ENCODE measurements around the gene ZNF319. TPM values are rescaled to one million over a fixed set of nuclear protein-coding genes. Genes with fewer than 3 reads are reported as not detected.

Gene ZNF319
- total and polyA plus RNA-seq, 2 of the 13 experiments (the other 11 are each of a cell fraction or from before 2014, with no cell fraction given) = 2.4 to 3.6 TPM

DNA sequence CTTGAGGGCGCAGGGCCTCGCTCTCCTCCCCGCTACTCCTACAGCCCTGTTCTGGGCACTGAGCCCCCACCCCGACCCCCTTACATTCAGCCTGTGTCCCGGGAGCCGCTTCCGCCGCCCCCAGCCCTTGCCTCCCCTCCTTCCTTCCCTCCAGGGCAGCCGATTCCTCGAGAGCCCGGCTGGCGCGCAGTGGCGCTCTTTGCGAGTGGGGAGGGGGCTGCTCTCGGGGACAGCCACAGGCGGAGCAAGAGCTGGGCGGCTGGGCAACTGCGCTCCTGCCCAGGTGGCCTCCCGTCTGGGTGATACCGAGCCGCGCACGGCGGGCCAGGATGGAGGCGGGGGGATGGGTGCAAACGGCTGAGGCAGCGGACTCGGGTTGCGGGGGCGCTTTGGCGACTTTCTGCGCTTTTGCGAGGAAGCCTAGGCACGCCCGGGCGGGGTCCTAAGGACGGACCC is 26.3 kb upstream of the ZNF319 start (continued):
- TF ChIP-seq, protein P1, sequence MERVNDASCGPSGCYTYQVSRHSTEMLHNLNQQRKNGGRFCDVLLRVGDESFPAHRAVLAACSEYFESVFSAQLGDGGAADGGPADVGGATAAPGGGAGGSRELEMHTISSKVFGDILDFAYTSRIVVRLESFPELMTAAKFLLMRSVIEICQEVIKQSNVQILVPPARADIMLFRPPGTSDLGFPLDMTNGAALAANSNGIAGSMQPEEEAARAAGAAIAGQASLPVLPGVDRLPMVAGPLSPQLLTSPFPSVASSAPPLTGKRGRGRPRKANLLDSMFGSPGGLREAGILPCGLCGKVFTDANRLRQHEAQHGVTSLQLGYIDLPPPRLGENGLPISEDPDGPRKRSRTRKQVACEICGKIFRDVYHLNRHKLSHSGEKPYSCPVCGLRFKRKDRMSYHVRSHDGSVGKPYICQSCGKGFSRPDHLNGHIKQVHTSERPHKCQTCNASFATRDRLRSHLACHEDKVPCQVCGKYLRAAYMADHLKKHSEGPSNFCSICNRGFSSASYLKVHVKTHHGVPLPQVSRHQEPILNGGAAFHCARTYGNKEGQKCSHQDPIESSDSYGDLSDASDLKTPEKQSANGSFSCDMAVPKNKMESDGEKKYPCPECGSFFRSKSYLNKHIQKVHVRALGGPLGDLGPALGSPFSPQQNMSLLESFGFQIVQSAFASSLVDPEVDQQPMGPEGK (CRISPR knock-in tag; IDR thresholded peaks at IDR 0.05) = peak; percentile 61
- peak; percentile 41; the same call in 1 of the 2 replicates for TF ChIP-seq GABPB1 (CRISPR knock-in tag; IDR thresholded peaks at IDR 0.05)
- peak; percentile 40; the same call in 1 of the 2 replicates for TF ChIP-seq HDAC1 (CRISPR knock-in tag; IDR thresholded peaks at IDR 0.05)
- TF ChIP-seq ZBTB10 (CRISPR knock-in tag; IDR thresholded peaks at IDR 0.05; ENCODE audit: borderline replicate concordance) = 0 out of 2 replicates have a peak, but pooled peaks have one; percentile 27
- TF ChIP-seq ZNF629 (CRISPR knock-in tag; conservative IDR thresholded peaks at IDR 0.05) = no peak
- TF ChIP-seq CBX2 (IDR thresholded peaks at IDR 0.05; ENCODE audit: low read depth, low read length) = no peak
- no peak for TF ChIP-seq CBX2 (CRISPR knock-in tag; IDR thresholded peaks at IDR 0.05; ENCODE audit: low read depth)
- TF ChIP-seq ARNTL (CRISPR knock-in tag; IDR thresholded peaks at IDR 0.05) = 0 out of 2 replicates have a peak, but pooled peaks have one; percentile 0
- TF ChIP-seq CEBPB (IDR thresholded peaks at IDR 0.05; ENCODE audit: borderline replicate concordance, low read depth, low read length) = no peak
- TF ChIP-seq ZNF333 (CRISPR knock-in tag; IDR thresholded peaks at IDR 0.05; ENCODE audit: borderline replicate concordance) = no peak
- TF ChIP-seq HNRNPLL (IDR thresholded peaks at IDR 0.05; ENCODE audit: low read depth, low read length, poor library complexity, severe bottlenecking) = peak; percentile 39
- TF ChIP-seq NRL (CRISPR knock-in tag; IDR thresholded peaks at IDR 0.05; ENCODE audit: borderline replicate concordance) = peak; percentile 37; the same call in 1 of the 2 replicates
- 0 out of 2 replicates have a peak, but pooled peaks have one; percentile 27 for TF ChIP-seq FOXJ3 (CRISPR knock-in tag; IDR thresholded peaks at IDR 0.05; ENCODE audit: borderline replicate concordance)
- peak; percentile 62; the same call in 1 of the 2 replicates for TF ChIP-seq ZNF281 (CRISPR knock-in tag; IDR thresholded peaks at IDR 0.05; ENCODE audit: borderline replicate concordance)
- TF ChIP-seq PAX8 (CRISPR knock-in tag; IDR thresholded peaks at IDR 0.05; ENCODE audit: borderline replicate concordance) = 0 out of 2 replicates have a peak, but pooled peaks have one; percentile 21
- peak; percentile 80; the same call in 1 of the 2 replicates for TF ChIP-seq ZNF260 (CRISPR knock-in tag; IDR thresholded peaks at IDR 0.05; ENCODE audit: borderline replicate concordance, low read depth)
- TF ChIP-seq NR2F1 (CRISPR knock-in tag; IDR thresholded peaks at IDR 0.05) = no peak
- TF ChIP-seq MED1 (CRISPR knock-in tag; IDR thresholded peaks at IDR 0.05) = 0 out of 2 replicates have a peak, but pooled peaks have one; percentile 18
